ENCODE data around the gene MTF2.

DNA sequence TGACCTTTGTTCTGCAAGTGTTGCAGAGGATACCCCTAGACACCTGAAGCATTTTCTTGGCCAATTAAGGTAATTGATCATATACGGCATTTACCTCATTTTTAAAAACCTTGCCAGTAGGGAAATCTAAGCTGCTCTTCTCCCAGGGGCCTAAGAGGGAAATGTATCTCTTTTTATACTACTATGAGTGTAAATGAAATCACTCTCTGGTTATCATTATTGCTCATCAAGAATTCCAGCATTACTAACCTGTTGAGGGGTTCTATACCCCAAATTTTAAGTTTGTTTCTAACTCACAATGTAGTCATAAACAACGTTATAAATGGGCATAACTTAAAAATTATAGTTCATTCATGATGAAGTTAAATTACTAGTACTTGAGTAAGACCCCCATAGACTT is 73.8 kb downstream of the MTF2 start:
- TF ChIP-seq POLR2A (IDR thresholded peaks at IDR 0.05), result no peak
- TF ChIP-seq, protein P1, sequence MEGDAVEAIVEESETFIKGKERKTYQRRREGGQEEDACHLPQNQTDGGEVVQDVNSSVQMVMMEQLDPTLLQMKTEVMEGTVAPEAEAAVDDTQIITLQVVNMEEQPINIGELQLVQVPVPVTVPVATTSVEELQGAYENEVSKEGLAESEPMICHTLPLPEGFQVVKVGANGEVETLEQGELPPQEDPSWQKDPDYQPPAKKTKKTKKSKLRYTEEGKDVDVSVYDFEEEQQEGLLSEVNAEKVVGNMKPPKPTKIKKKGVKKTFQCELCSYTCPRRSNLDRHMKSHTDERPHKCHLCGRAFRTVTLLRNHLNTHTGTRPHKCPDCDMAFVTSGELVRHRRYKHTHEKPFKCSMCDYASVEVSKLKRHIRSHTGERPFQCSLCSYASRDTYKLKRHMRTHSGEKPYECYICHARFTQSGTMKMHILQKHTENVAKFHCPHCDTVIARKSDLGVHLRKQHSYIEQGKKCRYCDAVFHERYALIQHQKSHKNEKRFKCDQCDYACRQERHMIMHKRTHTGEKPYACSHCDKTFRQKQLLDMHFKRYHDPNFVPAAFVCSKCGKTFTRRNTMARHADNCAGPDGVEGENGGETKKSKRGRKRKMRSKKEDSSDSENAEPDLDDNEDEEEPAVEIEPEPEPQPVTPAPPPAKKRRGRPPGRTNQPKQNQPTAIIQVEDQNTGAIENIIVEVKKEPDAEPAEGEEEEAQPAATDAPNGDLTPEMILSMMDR (IDR thresholded peaks at IDR 0.05), result no peak

All from testis (tissue), 2 donors.